Erythroblast (primary cell): Measurements from ENCODE around the gene NEGR1.

Source experiments
- GATA1 ChIP-seq: IDR thresholded peaks from 2 replicates; pipeline ENCODE4 v1.6.1; 2011; ENCODE audit warnings: low read depth, mild to moderate bottlenecking, control low read depth, low read length, moderate library complexity
- POLR2A ChIP-seq: IDR thresholded peaks from 2 replicates; pipeline ENCODE4 v1.6.1; 2011; ENCODE audit warnings: mild to moderate bottlenecking, low read length

GRCh38 chr1:72230746-72231145 is 51.6 kb downstream of the NEGR1 start:
- no peak for TF ChIP-seq POLR2A
- no peak for TF ChIP-seq GATA1
